Measurements from ENCODE around the gene OR2G6. TPM values are rescaled to one million over a fixed set of nuclear protein-coding genes. Genes with fewer than 3 reads are reported as not detected.

The OR2G6 gene
- total RNA-seq, 4 donors from 2014 or later: not detected

DNA sequence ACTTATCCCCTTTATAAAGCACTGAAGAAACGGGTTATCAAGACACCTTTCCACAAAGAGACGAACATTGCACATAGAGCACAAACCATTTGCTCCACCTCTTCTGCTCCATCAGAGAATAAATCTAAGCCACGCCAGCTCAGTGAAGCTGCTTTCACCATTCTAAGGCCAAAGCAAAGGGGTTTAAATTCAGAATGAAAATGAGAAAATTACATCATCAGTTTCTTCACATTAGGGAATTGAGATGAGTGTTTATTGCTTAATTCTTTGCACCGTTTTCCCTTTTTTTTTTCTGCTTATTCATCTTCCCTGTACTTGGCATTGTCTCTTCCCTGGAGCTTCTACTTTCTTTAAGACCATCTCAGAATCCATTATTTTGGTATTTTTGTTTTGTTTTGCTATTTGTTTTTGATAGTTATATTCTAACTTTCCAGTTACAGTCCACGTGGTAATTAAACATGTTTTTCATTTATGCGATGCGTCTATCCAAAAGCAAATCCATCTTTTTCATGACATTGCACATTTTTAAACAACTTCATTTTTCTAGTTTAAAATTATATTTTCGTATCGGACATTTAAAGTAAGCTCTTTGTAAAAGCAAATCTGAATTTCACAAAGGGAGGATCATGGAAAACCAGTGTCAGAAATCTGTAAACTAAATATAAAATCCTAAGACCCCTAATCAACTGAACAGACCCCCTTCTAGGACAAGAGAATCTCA lies 68.5 kb downstream of the OR2G6 start:
- TF ChIP-seq, protein P1, sequence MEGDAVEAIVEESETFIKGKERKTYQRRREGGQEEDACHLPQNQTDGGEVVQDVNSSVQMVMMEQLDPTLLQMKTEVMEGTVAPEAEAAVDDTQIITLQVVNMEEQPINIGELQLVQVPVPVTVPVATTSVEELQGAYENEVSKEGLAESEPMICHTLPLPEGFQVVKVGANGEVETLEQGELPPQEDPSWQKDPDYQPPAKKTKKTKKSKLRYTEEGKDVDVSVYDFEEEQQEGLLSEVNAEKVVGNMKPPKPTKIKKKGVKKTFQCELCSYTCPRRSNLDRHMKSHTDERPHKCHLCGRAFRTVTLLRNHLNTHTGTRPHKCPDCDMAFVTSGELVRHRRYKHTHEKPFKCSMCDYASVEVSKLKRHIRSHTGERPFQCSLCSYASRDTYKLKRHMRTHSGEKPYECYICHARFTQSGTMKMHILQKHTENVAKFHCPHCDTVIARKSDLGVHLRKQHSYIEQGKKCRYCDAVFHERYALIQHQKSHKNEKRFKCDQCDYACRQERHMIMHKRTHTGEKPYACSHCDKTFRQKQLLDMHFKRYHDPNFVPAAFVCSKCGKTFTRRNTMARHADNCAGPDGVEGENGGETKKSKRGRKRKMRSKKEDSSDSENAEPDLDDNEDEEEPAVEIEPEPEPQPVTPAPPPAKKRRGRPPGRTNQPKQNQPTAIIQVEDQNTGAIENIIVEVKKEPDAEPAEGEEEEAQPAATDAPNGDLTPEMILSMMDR (IDR thresholded peaks at IDR 0.05; ENCODE audit: low read depth): no peak

Other genes with a start within 250 kb of the OR2G6 start
- gene OR2T33, start 230.1 kb upstream of the OR2G6 start, total RNA-seq: not detected
- not detected for gene OR2T12, start 204.6 kb upstream of the OR2G6 start, total RNA-seq
- not detected for gene OR2M7, start 183.5 kb upstream of the OR2G6 start, total RNA-seq
- gene OR14C36, start 159.3 kb upstream of the OR2G6 start, total RNA-seq: not detected
- gene OR2T4, start 146.4 kb upstream of the OR2G6 start, total RNA-seq: not detected
- not detected for gene OR2T6, start 132.3 kb upstream of the OR2G6 start, total RNA-seq
- gene OR2T1, start 105.0 kb upstream of the OR2G6 start, total RNA-seq: not detected
- not detected for gene OR2T2, start 62.4 kb upstream of the OR2G6 start, total RNA-seq
- gene OR2T3, start 34.7 kb upstream of the OR2G6 start, total RNA-seq: not detected
- not detected for gene OR2T5, start 19.5 kb upstream of the OR2G6 start, total RNA-seq
- gene OR2T29, start 54.7 kb downstream of the OR2G6 start, total RNA-seq: not detected
- not detected for gene OR2T34, start 66.7 kb downstream of the OR2G6 start, total RNA-seq
- not detected for gene OR2T10, start 89.6 kb downstream of the OR2G6 start, total RNA-seq
- not detected for gene OR2T11, start 127.0 kb downstream of the OR2G6 start, total RNA-seq
- not detected for gene OR2T35, start 137.2 kb downstream of the OR2G6 start, total RNA-seq
- not detected for gene OR2T27, start 147.5 kb downstream of the OR2G6 start, total RNA-seq
- not detected for gene OR14I1, start 194.7 kb downstream of the OR2G6 start, total RNA-seq
- not detected for gene LYPD8, start 247.7 kb downstream of the OR2G6 start, total RNA-seq